Panc1 (cell line): Measurements from ENCODE around the gene HSPB9. TPM values are rescaled to one million over a fixed set of nuclear protein-coding genes. Genes with fewer than 3 reads are reported as not detected.

Experiments used
- ATAC-seq: fragments of 200-7000 bp; cut with Tn5 transposase; 2 replicates; pipeline ENCODE4 v1.9.1; 2020; ENCODE audit warnings: mild to moderate bottlenecking, moderate library complexity
- BruUV-seq: library from RNA; stranded (reverse); fragments of 400-500 nt; replicated peaks from 2 replicates; lab custom pipeline; 2021; lab: Mats Ljungman, UMichigan
- CTCF ChIA-PET: fragments of 300-600 bp; sonication (Branson Sonifier 250); formaldehyde crosslinking; loops from one replicate; lab custom pipeline; 2022; ENCODE audit warnings: antibody characterized with exemption; lab: Charles Lee
- POLR2A ChIA-PET: fragments of 300-600 bp; sonication (Branson Sonifier 250); formaldehyde crosslinking; loops from one replicate; lab custom pipeline; 2022; ENCODE audit warnings: antibody characterized with exemption; lab: Charles Lee
- DNase-seq: peaks from one replicate; pipeline ENCODE4 v3.0.0-alpha.2; 2010; ENCODE audit warnings: low read depth, low spot score
- H3K27ac ChIP-seq: 2 replicates; pipeline ENCODE4 v1.5.1; 2011; ENCODE audit warnings: mild to moderate bottlenecking, low read length, inconsistent platforms
- H3K27me3 ChIP-seq: fragments of 200-500 bp; sonication (Bioruptor generic); 2 replicates; pipeline ENCODE4 v1.6.0; 2014; ENCODE audit warnings: low read length, inconsistent platforms; ENCODE audit not compliant: control insufficient read depth, insufficient read depth
- H3K36me3 ChIP-seq: fragments of 200-500 bp; sonication (Bioruptor generic); 2 replicates; pipeline ENCODE4 v1.5.1; 2014; ENCODE audit warnings: inconsistent platforms, mild to moderate bottlenecking, low read length, moderate library complexity; ENCODE audit not compliant: control insufficient read depth, insufficient read depth
- H3K4me1 ChIP-seq: 2 replicates; pipeline ENCODE4 v1.5.1; 2011; ENCODE audit warnings: inconsistent platforms, mild to moderate bottlenecking, low read length, moderate library complexity; ENCODE audit not compliant: control insufficient read depth, insufficient read depth
- H3K4me3 ChIP-seq, 2 experiments: 2 replicates each; pipeline ENCODE4 v1.5.1; 2011 to 2012; ENCODE audit warnings: low read depth in 2 of 2, low read length in 2 of 2, mild to moderate bottlenecking in 2 of 2, inconsistent platforms in 1 of 2, moderate library complexity in 1 of 2
- H3K9me3 ChIP-seq: fragments of 200-500 bp; sonication (Bioruptor generic); 2 replicates; pipeline ENCODE4 v1.5.1; 2014; ENCODE audit warnings: low read depth, mild to moderate bottlenecking, inconsistent platforms, low read length, moderate library complexity; ENCODE audit not compliant: control insufficient read depth, insufficient read depth
- CTCF ChIP-seq: fragments of 450-650 bp; IDR thresholded peaks from 2 replicates; pipeline ENCODE4 v1.5.1; 2017; ENCODE audit warnings: mild to moderate bottlenecking
- POLR2AphosphoS5 ChIP-seq: IDR thresholded peaks from 2 replicates; pipeline ENCODE4 v1.6.1; 2012; ENCODE audit warnings: mild to moderate bottlenecking, low read depth, low read length, moderate library complexity
- REST ChIP-seq, 2 experiments: IDR thresholded peaks; 2 replicates each; pipeline ENCODE4 v1.6.1; 2011 to 2012; ENCODE audit warnings: low read depth in 2 of 2, control low read depth in 1 of 2, low read length in 1 of 2, mild to moderate bottlenecking in 1 of 2, moderate library complexity in 1 of 2; ENCODE audit not compliant: insufficient read depth in 1 of 2
- SIN3A ChIP-seq: IDR thresholded peaks from 2 replicates; pipeline ENCODE4 v1.6.1; 2012; ENCODE audit warnings: low read depth, mild to moderate bottlenecking, low read length, moderate library complexity, borderline replicate concordance; ENCODE audit not compliant: insufficient read depth
- TCF7L2 ChIP-seq: IDR thresholded peaks from 2 replicates; pipeline ENCODE4 v1.6.1; 2011; ENCODE audit warnings: mild to moderate bottlenecking, low read depth, low read length, inconsistent platforms
- in situ Hi-C: cut with HindIII; loops from 2 replicates; pipeline ENCODE4 v1.10.0; 2016; ENCODE audit warnings: low sequenced_read_pairs, low pct_unique_long_range_greater_than_20kb
- intact Hi-C: fragments of 100-400 bp; cut with micrococcal nuclease; formaldehyde crosslinking; loops from one replicate; pipeline ENCODE4 v1.10.0; 2022; ENCODE audit not compliant: unreplicated experiment
- total RNA-seq: library from RNA; stranded (reverse); gene quantifications from one replicate; pipeline ENCODE4 v1.2.1, GENCODE V29; 2021; ENCODE audit not compliant: unreplicated experiment

Gene HSPB9
- total RNA-seq, 1 experiment from 2014 or later: not detected

- in situ Hi-C loops (no loop called here), intact Hi-C loops (no loop called here)
- no peak overlapping the region for H3K4me3 ChIP-seq
- H3K36me3 ChIP-seq: peaks cover 2% of the 10 kb centered on the region; the same call in 1 of the 2 replicates
- CTCF ChIA-PET: no interaction called here
- no TSS peak for BruUV-seq
- DNase-seq (no peak), ATAC-seq (no peak)
- H3K27me3 ChIP-seq: no peaks in the 10 kb centered on the region
- H3K9me3 ChIP-seq: no peaks in the 10 kb centered on the region
- H3K27ac ChIP-seq: no peak overlapping the region
- POLR2A ChIA-PET: no interaction called here
- no peak for TF ChIP-seq CTCF
- no peak for TF ChIP-seq TCF7L2
- TF ChIP-seq REST (IDR thresholded peaks at IDR 0.05; ENCODE audit: insufficient read depth in 1 of 2, low read depth in 2 of 2, low read length in 1 of 2): no peak
- TF ChIP-seq SIN3A: no peak
- no peak for TF ChIP-seq POLR2AphosphoS5
- peaks cover 2% of the 10 kb centered on the region; the same call in 1 of the 2 replicates for H3K4me1 ChIP-seq
These were observed 6.7 kb downstream of the HSPB9 start for GRCh38 chr17:42129109-42129837.

- DNase-seq: no peak
- CTCF ChIA-PET: no interaction called here
These were observed 7.8 kb downstream of the HSPB9 start for GRCh38 chr17:42130310-42130936.

More at GRCh38 chr17:42130310-42130936, 7.8 kb downstream of the HSPB9 start:
- Histone ChIP-seq H3K36me3 (peaks cover 2% of the 10 kb centered on the region; the same call in 1 of the 2 replicates), H3K27ac (no peak overlapping the region), H3K4me1 (peaks cover 6% of the 10 kb centered on the region), H3K9me3 (no peaks in the 10 kb centered on the region), H3K27me3 (no peaks in the 10 kb centered on the region), H3K4me3 (no peak overlapping the region)
- intact Hi-C loops: no loop called here
- no peak for TF ChIP-seq POLR2AphosphoS5
- TF ChIP-seq REST (IDR thresholded peaks at IDR 0.05; ENCODE audit: insufficient read depth in 1 of 2, low read depth in 2 of 2, low read length in 1 of 2): no peak
- TF ChIP-seq CTCF: no peak; the same call in 1 of the 2 replicates
- no peak for TF ChIP-seq SIN3A
- TF ChIP-seq TCF7L2: no peak
- no peak for ATAC-seq
- BruUV-seq: no TSS peak
- POLR2A ChIA-PET: no interaction called here
- in situ Hi-C loops: no loop called here
